ENCODE measurements around the gene SLC9A9. TPM values are rescaled to one million over a fixed set of nuclear protein-coding genes. Genes with fewer than 3 reads are reported as not detected.
A peak's percentile ranks its signal among the peaks of the same experiment; 100 is the strongest.

SLC9A9 gene
- total and polyA plus RNA-seq, 8 donors = 0.28 to 5.9 (median 0.75) TPM

- WGBS, 2 donors = 74 to 80% methylated on average over 4 of the region's 4 CpGs
- Histone ChIP-seq H3K27me3 (no peaks in the 10 kb centered on the region), H3K36me3 (no peaks in the 10 kb centered on the region), H3K27ac (peak overlapping the region in 1 of 4 donors; percentile 32), H3K4me3 (no peak overlapping the region), H3K4me1 (no peaks in the 10 kb centered on the region), H3K9me3 (no peaks in the 10 kb centered on the region)
- DNase-seq (no peak), FAIRE-seq (no peak), ATAC-seq (peak in 3 of 4 donors; percentile 37 to 73 (median 71))
- no peak for TF ChIP-seq CTCF (IDR thresholded peaks at IDR 0.05)
- intact Hi-C loops (cut with DNase I) = no loop called here
Measured at GRCh38 chr3:143585720-143586456, 262.4 kb downstream of the SLC9A9 start.

DNA sequence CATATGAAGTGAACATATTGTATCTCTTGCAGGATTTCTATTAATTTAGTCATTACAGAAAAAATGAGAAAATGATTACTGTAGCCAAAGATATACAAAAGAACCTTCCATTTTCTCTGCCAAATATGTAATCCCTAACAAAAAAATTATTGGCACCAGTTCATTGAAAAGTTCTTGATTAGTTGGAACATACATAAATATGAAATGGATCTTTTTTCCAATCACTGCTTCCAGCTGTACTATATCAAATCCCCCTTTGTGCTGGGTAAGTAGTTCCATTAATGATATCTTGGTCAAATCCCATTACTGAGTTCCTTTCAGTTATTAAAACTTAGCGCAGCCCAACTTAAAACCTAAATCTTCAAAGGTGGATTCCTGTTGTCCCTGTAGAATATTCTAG, 263.8 kb downstream of the SLC9A9 start:
- Histone ChIP-seq H3K27me3 (no peaks in the 10 kb centered on the region), H3K4me1 (no peaks in the 10 kb centered on the region), H3K36me3 (no peaks in the 10 kb centered on the region), H3K4me3 (no peak overlapping the region), H3K9me3 (no peaks in the 10 kb centered on the region), H3K27ac (no peak overlapping the region)
- DNase-seq (no peak), ATAC-seq (no peak), FAIRE-seq (no peak)
- intact Hi-C loops (cut with DNase I) = no loop called here
- WGBS, 2 donors = 93 to 95% methylated on average over 1 of the region's 1 CpG
- no peak for TF ChIP-seq CTCF (IDR thresholded peaks at IDR 0.05)

DNA sequence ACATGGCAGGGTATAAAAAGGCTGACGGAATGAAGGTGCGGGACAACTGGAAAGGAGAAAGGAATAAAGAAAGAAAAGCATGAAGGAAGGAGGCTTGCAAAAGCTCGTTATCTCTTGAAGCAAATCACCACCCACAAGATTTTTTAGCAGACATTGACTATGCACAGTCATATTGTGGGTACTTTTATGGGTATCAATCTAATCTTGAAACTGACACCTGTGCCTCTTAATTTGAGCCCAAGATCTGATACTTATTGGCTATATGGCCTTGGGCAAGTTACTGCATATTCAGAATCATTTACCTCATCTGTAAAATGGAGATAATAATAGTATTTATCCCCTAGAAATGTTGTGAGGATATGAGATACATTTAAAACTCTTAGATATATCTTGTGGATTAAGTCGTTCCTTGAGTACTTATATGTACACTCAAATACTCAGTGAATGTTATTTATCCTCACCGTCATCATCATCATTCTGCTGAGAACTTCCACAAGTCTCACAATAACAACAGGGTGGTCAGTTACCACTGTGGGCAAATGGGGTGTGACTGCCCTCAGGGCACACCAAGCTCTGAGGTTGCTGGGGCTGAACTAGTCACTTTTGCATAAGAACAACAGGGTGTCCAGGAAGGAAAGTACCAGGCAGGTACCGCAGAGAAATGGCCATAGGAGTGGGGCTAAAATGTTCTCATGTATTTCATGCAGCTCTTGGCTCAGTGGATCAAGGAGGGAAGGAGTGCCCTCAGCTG, 266.1 kb downstream of the SLC9A9 start:
- Histone ChIP-seq H3K4me1 (no peaks in the 10 kb centered on the region), H3K4me3 (no peak overlapping the region), H3K27me3 (no peaks in the 10 kb centered on the region), H3K9me3 (no peaks in the 10 kb centered on the region), H3K27ac (no peak overlapping the region), H3K36me3 (no peaks in the 10 kb centered on the region)
- no peak for DNase-seq
- TF ChIP-seq CTCF (IDR thresholded peaks at IDR 0.05) = no peak
- ATAC-seq = no peak
- 86% methylated on average over 6 of the region's 6 CpGs for WGBS, 2 donors
- intact Hi-C loops (cut with DNase I) = no loop called here
- no peak for FAIRE-seq

DNA sequence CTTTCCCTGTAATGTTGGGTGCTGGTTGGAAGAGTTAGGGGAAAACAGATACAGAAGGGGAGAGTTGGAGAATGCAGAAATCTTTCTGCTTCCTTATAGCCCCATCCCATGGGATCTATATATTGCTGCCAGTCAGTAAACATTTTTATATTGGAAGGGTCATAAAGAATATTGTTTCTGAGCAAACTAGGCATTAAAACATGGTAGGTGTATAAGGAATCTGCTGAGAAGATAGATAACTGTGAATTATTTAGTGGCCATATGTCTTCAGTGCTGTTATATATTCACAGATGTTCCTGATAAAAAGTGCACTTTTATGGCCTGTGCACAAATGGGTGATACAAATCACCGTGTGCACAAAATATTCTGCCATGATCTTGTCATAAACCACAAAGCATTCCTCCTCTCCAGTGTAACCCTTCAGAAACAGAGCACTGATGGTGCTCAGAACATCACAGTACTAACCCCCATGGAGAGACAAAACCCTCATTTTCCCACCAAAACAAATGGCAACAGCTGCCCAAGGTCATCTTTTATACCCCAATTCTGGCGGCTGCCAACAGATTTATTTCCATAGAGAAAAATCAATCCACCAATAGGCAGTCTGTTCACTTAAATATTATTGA, 269.3 kb downstream of the SLC9A9 start:
- Histone ChIP-seq H3K36me3 (no peaks in the 10 kb centered on the region), H3K4me1 (no peaks in the 10 kb centered on the region), H3K27ac (no peak overlapping the region), H3K9me3 (no peaks in the 10 kb centered on the region), H3K27me3 (no peaks in the 10 kb centered on the region), H3K4me3 (no peak overlapping the region)
- TF ChIP-seq CTCF (IDR thresholded peaks at IDR 0.05) = no peak
- intact Hi-C loops (cut with DNase I) = no loop called here
- DNase-seq = no peak
- FAIRE-seq = no peak
- ATAC-seq = no peak
- 62 to 71% methylated on average over 2 of the region's 2 CpGs for WGBS, 2 donors
